Spleen (tissue), 11 donors: ENCODE results near the gene PRR15L. TPM values are rescaled to one million over a fixed set of nuclear protein-coding genes. Genes with fewer than 3 reads are reported as not detected.

Source experiments
- DNase-seq: peaks from one replicate; pipeline ENCODE4 v3.0.0-alpha.2; 2020
- H3K27ac ChIP-seq, 8 donors: fragments of 200-600 bp; sonication (generic) in 7 of 8; 1 replicate in 4 of 8; 2 replicates in 4 of 8; pipeline versions ENCODE4 v1.5.0 to v1.8.0; 2016 to 2021; ENCODE audit warnings: inconsistent platforms in 4 of 8, mild to moderate bottlenecking in 4 of 8, moderate library complexity in 1 of 8
- H3K27me3 ChIP-seq, 7 donors: fragments of 200-600 bp; sonication (generic) in 6 of 7; replicated peaks in 1 of 7; 1 replicate in 4 of 7; 2 replicates in 3 of 7; pipeline versions ENCODE4 v1.5.0 to v1.8.0; 2016 to 2021; ENCODE audit warnings: inconsistent platforms in 3 of 7, mild to moderate bottlenecking in 1 of 7
- H3K36me3 ChIP-seq, 6 donors: fragments of 200-600 bp; sonication (generic) in 5 of 6; 1 replicate in 4 of 6; 2 replicates in 2 of 6; pipeline versions ENCODE4 v1.5.0 to v1.8.0; 2016 to 2021; ENCODE audit warnings: inconsistent platforms in 2 of 6
- H3K4me1 ChIP-seq, 6 donors: fragments of 200-600 bp; sonication (generic) in 5 of 6; 1 replicate in 3 of 6; 2 replicates in 3 of 6; pipeline versions ENCODE4 v1.5.0 to v1.8.0; 2016 to 2021; ENCODE audit warnings: inconsistent platforms in 3 of 6
- H3K4me3 ChIP-seq, 8 donors: fragments of 200-600 bp; sonication (generic) in 7 of 8; 1 replicate in 4 of 8; 2 replicates in 4 of 8; pipeline versions ENCODE4 v1.5.0 to v1.8.0; 2016 to 2021; ENCODE audit warnings: inconsistent platforms in 4 of 8, mild to moderate bottlenecking in 4 of 8, moderate library complexity in 2 of 8
- H3K9me3 ChIP-seq, 8 donors: fragments of 200-600 bp; sonication (generic) in 7 of 8; 1 replicate in 4 of 8; 2 replicates in 4 of 8; pipeline versions ENCODE4 v1.5.0 to v1.8.0; 2016 to 2021; ENCODE audit warnings: inconsistent platforms in 4 of 8
- POLR2A ChIP-seq, 3 donors: fragments of 450-650 bp; IDR thresholded peaks; one replicate each; pipeline ENCODE4 v1.5.1; 2017; ENCODE audit warnings: antibody characterized with exemption in 3 of 3, mild to moderate bottlenecking in 1 of 3
- POLR2AphosphoS5 ChIP-seq, 3 donors: sonication (generic); formaldehyde crosslinking; IDR thresholded peaks; one replicate each; pipeline ENCODE4 v1.5.1; 2017; ENCODE audit warnings: antibody characterized with exemption in 3 of 3
- WGBS, 5 donors: extraction: QIAGEN DNeasy Blood & Tissue Kit in 3 of 5; methylation state at CpG; one replicate each; pipeline versions ENCODE4 v1.1.5 to v1.1.7; 2013 to 2018; 5-methylcytosine and 5-hydroxymethylcytosine counted together
- intact Hi-C: fragments of 100-400 bp; cut with DNase I; formaldehyde crosslinking; loops from one replicate; pipeline ENCODE4 v1.15.0; 2023; ENCODE audit warnings: low total_unique reads
- polyA plus RNA-seq, 3 donors: library from polyadenylated mRNA; stranded (reverse); fragments of 200-250 nt; gene quantifications; one replicate each; pipeline ENCODE4 v1.2.1, GENCODE V29; 2013
- total RNA-seq, 7 donors: library from RNA; depleted of rRNA in 3 of 7; stranded (reverse); fragments of >200 nt in 3 of 7; fragmentation: NEBNext Ultra II Directional in 4 of 7; extraction: Animal tissue kit (Norgen Biotek cat#: 25700) in 4 of 7; gene quantifications; one replicate each; pipeline versions ENCODE4 v1.1.0 to v1.2.1, GENCODE V29; 2016 to 2021
- TF ChIP-seq, protein P1 (sequence below), 11 experiments: fragments of 200-600 bp in 7 of 11; fragments of 450-650 bp in 4 of 11; sonication (generic) in 4 of 11; IDR thresholded peaks in 8 of 11; conservative IDR thresholded peaks in 3 of 11; 1 replicate in 7 of 11; 2 replicates in 4 of 11; pipeline versions ENCODE4 v1.4.0 to v1.8.0; 2016 to 2021; ENCODE audit warnings: antibody characterized with exemption in 11 of 11, inconsistent platforms in 4 of 11, mild to moderate bottlenecking in 1 of 11
- donor health status: healthy with polysubstance abuse.
- donor health status: DM: no; HTN: no; CAD: no; lungs with moderate emphysema.
- donor health status: DM: no; HTN: no; CAD: no.
- donor health status: Bipolar disorder and iron deficiency.
- donor health status: healthy.
- donor health status: DM: no; HTN: no; CAD: no.
- donor health status: DM: yes; HTN: yes; CAD: no.

The PRR15L gene
- total and polyA plus RNA-seq, 10 donors: 0.16 TPM; not detected in 9

DNA sequence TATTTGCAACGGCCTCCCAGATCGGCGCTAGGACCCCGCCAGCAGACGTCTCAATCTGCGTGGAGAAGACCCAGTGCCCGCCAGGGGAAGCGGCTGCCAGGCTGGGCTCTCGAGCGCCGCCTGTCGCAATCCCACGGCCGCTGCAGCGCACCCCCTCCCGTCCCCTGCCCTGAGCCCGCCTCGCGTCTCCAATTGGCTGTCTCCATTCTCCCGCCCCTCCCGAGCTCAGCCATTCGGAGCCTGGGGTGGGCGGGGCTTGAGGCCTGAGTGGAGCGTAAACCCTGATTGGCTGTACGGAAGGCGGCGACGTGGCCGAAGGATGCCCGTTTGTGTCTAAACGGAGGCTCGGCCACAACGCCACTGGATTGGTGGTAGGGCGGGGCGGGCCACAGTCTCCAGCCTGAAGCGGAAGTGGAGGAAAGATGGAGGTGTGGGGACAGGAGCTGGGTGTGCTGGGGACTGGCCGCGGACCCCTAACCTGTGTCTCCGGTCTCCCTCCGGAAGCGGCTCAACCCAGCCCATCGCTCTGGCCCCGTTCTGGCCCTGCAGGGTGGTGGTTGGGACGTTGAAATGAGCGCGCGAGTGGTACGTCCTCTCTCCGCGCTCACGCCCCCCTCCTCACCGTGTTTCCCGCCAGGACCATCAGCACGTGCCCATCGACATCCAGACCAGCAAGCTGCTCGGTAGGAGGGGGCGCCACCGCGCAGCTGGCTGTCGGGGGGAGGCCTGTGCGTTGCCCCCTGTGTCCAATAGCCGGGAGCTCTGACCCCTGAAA, 13.2 kb upstream of the PRR15L start, which contains the start of gene CDK5RAP3:
Gene CDK5RAP3, plus strand, starts transcription at position 389 of the 775 bp plus-strand sequence. Its CDS starts 34 bp downstream, at position 423.
- TF ChIP-seq POLR2AphosphoS5 (IDR thresholded peaks at IDR 0.05): peak; percentile 94 to 96 (median 96)
- TF ChIP-seq POLR2A (IDR thresholded peaks at IDR 0.05): no peak
- TF ChIP-seq, protein P1, sequence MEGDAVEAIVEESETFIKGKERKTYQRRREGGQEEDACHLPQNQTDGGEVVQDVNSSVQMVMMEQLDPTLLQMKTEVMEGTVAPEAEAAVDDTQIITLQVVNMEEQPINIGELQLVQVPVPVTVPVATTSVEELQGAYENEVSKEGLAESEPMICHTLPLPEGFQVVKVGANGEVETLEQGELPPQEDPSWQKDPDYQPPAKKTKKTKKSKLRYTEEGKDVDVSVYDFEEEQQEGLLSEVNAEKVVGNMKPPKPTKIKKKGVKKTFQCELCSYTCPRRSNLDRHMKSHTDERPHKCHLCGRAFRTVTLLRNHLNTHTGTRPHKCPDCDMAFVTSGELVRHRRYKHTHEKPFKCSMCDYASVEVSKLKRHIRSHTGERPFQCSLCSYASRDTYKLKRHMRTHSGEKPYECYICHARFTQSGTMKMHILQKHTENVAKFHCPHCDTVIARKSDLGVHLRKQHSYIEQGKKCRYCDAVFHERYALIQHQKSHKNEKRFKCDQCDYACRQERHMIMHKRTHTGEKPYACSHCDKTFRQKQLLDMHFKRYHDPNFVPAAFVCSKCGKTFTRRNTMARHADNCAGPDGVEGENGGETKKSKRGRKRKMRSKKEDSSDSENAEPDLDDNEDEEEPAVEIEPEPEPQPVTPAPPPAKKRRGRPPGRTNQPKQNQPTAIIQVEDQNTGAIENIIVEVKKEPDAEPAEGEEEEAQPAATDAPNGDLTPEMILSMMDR (IDR thresholded peaks at IDR 0.05 in 8 of 11, conservative IDR thresholded peaks at IDR 0.05 in 3 of 11): peak; percentile 97 to 100 (median 100)
- intact Hi-C loops: no loop called here
- Histone ChIP-seq H3K36me3 (peaks cover 0 to 28% (median 27%) of the 10 kb centered on the region in 6 donors), H3K4me3 (peak within 1 kb of the TSS; percentile 89 to 99 (median 94)), H3K9me3 (no peaks in the 10 kb centered on the region), H3K27ac (peak within 1 kb of the TSS; percentile 80 to 94 (median 89)), H3K27me3 (no peaks in the 10 kb centered on the region), H3K4me1 (peaks cover 8 to 36% (median 26%) of the 10 kb centered on the region in 6 donors)
- DNase-seq: peak; percentile 100
- WGBS, 5 donors: 0 to 2% (median 0%) methylated on average over 31 to 62 of the region's 62 CpGs

DNA sequence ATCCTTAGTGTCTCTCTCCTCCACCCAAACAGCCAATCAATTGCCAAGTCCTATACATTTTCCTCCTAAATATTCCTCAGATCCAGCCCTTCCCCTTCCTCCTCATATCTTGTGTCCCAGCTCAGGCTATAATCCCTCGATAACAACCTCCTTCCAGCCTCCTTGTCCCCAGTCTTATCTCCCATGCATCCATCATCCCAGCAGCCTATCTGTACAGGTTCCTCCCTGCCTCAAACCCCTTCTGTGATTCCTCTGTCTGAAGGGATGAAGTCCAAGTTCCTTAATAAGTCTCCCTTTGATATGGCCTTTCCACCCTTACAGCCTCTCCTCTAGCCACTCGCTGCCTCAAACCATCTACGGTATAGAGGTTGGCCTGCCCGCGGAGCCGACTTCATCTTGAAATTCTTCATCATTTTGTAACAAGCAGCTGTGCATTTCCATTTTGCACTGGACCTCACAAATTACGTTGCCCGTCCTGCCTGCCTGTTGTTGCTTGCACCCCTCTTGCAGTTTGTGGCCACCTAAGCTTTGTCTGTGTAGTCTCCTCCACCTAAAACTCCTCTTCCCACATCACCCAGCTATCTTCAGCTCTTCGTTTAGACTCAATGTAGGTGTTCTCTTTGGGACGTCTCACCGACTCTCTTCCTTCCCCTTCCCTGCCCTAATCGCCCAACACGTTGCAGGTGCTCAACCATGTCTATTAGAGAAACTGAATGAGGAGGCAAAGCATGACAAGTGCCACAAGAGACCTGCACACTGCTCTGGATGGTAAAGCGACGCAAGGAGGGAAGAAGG, 12.4 kb upstream of the PRR15L start:
- intact Hi-C loops: no loop called here
- TF ChIP-seq, protein P1 (IDR thresholded peaks at IDR 0.05 in 8 of 11, conservative IDR thresholded peaks at IDR 0.05 in 3 of 11): no peak
- no peak for TF ChIP-seq POLR2A (IDR thresholded peaks at IDR 0.05)
- TF ChIP-seq POLR2AphosphoS5 (IDR thresholded peaks at IDR 0.05): no peak
- Histone ChIP-seq H3K9me3 (no peaks in the 10 kb centered on the region), H3K4me3 (peak overlapping the region; percentile 89 to 99 (median 94)), H3K4me1 (peaks cover 8 to 36% (median 26%) of the 10 kb centered on the region in 6 donors), H3K27me3 (no peaks in the 10 kb centered on the region), H3K27ac (peak overlapping the region in 7 of 8 donors; percentile 36 to 94 (median 91)), H3K36me3 (peaks cover 0 to 20% (median 19%) of the 10 kb centered on the region in 6 donors)
- no peak for DNase-seq
- WGBS, 5 donors: 38 to 51% (median 45%) methylated on average over 14 to 15 of the region's 15 CpGs

DNA sequence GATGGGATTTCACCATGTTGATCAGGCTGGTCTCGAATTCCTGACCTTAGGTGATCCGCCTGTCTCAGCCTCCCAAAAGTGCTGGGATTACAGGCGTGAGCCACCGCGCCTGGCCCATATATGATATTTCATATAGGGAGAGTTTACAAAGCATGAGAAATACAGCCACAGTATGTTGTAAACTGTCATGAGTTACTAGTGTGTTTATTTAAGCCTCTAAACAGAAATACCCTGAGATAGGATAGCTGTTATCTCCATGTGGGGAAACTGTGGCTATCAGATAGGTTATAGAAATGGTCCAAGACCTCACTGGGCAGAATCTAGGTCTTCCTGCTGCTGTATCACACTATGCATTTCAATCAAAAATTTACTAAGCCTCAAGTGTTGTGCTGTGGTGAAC, 11.2 kb upstream of the PRR15L start:
- intact Hi-C loops: no loop called here
- Histone ChIP-seq H3K4me3 (no peak overlapping the region), H3K9me3 (no peaks in the 10 kb centered on the region), H3K27me3 (no peaks in the 10 kb centered on the region), H3K27ac (no peak overlapping the region), H3K36me3 (peaks cover 0 to 8% (median 6%) of the 10 kb centered on the region in 6 donors), H3K4me1 (peaks cover 8 to 36% (median 26%) of the 10 kb centered on the region in 6 donors)
- 90 to 97% (median 94%) methylated on average over 5 of the region's 5 CpGs for WGBS, 5 donors
- TF ChIP-seq, protein P1 (IDR thresholded peaks at IDR 0.05 in 8 of 11, conservative IDR thresholded peaks at IDR 0.05 in 3 of 11): no peak
- no peak for TF ChIP-seq POLR2A (IDR thresholded peaks at IDR 0.05)
- TF ChIP-seq POLR2AphosphoS5 (IDR thresholded peaks at IDR 0.05): no peak
- DNase-seq: no peak
